Colonic mucosa (tissue), 4 donors: ENCODE measurements around the gene PPFIBP2. TPM values are rescaled to one million over a fixed set of nuclear protein-coding genes. Genes with fewer than 3 reads are reported as not detected.

Source experiments
- DNase-seq: peaks from one replicate; pipeline ENCODE4 v3.0.0-alpha.2; 2020
- H3K27ac ChIP-seq: fragments of 200-600 bp; one replicate; pipeline ENCODE4 v1.8.0; 2021
- H3K27me3 ChIP-seq: fragments of 200-600 bp; one replicate; pipeline ENCODE4 v1.8.0; 2021
- H3K36me3 ChIP-seq: fragments of 200-600 bp; one replicate; pipeline ENCODE4 v1.8.0; 2021
- H3K4me1 ChIP-seq: fragments of 200-600 bp; one replicate; pipeline ENCODE4 v1.8.0; 2021; ENCODE audit warnings: mild to moderate bottlenecking
- H3K4me3 ChIP-seq: fragments of 200-600 bp; one replicate; pipeline ENCODE4 v1.8.0; 2021
- H3K9ac ChIP-seq, 2 donors: one replicate each; pipeline ENCODE4 v1.7.0; 2013; ENCODE audit warnings: control low read depth in 2 of 2, low read depth in 2 of 2, low read length in 2 of 2
- H3K9me3 ChIP-seq: fragments of 200-600 bp; one replicate; pipeline ENCODE4 v1.8.0; 2021
- CTCF ChIP-seq: fragments of 200-600 bp; IDR thresholded peaks from one replicate; pipeline ENCODE4 v1.8.0; 2022; ENCODE audit warnings: antibody characterized with exemption, mild to moderate bottlenecking
- intact Hi-C: fragments of 100-400 bp; cut with DNase I; formaldehyde crosslinking; loops from one replicate; pipeline ENCODE4 v1.14.1; 2022
- total RNA-seq, 2 donors: library from RNA; stranded (reverse); fragmentation: NEBNext Ultra II Directional in 1 of 2; extraction: Animal tissue kit (Norgen Biotek cat#: 25700) in 1 of 2; gene quantifications; one replicate each; pipeline ENCODE4 v1.2.1, GENCODE V29; 2021
- donor health status: healthy.
- donor health status: DM: no; HTN: no; CAD: no.
- donor health status: DM: no; HTN: no; CAD: no.

Gene PPFIBP2
- total RNA-seq, 2 donors from 2014 or later: 54.0 to 67.9 TPM

- intact Hi-C loops: no loop called here
- H3K9me3 ChIP-seq: no peaks in the 10 kb centered on the region
- no peaks in the 10 kb centered on the region for H3K36me3 ChIP-seq
- H3K4me3 ChIP-seq: no peak overlapping the region
- no peaks in the 10 kb centered on the region for H3K4me1 ChIP-seq
- H3K27ac ChIP-seq: no peak overlapping the region
- DNase-seq: no peak
- TF ChIP-seq CTCF: no peak
- no peaks in the 10 kb centered on the region for H3K27me3 ChIP-seq
- H3K9ac ChIP-seq: no peak overlapping the region
Measured at GRCh38 chr11:7667460-7667859, 153.7 kb downstream of the PPFIBP2 start.

- Histone ChIP-seq H3K36me3 (no peaks in the 10 kb centered on the region), H3K9ac (no peak overlapping the region)
Measured at GRCh38 chr11:7668464-7668863, 154.7 kb downstream of the PPFIBP2 start.

GRCh38 chr11:7668911-7669310 lies 155.1 kb downstream of the PPFIBP2 start:
- no peaks in the 10 kb centered on the region for H3K36me3 ChIP-seq
- peaks cover 4% of the 10 kb centered on the region for H3K4me1 ChIP-seq
- H3K27ac ChIP-seq: no peak overlapping the region
- DNase-seq: no peak
- TF ChIP-seq CTCF: no peak
- no peaks in the 10 kb centered on the region for H3K9me3 ChIP-seq
- H3K4me3 ChIP-seq: no peak overlapping the region
- intact Hi-C loops: no loop called here
- H3K27me3 ChIP-seq: no peaks in the 10 kb centered on the region
- H3K9ac ChIP-seq: no peak overlapping the region

More at GRCh38 chr11:7668464-7668863, 154.7 kb downstream of the PPFIBP2 start:
- H3K27me3 ChIP-seq: no peaks in the 10 kb centered on the region
- no peak overlapping the region for H3K4me3 ChIP-seq
- peaks cover 4% of the 10 kb centered on the region for H3K4me1 ChIP-seq
- H3K27ac ChIP-seq: no peak overlapping the region
- intact Hi-C loops: no loop called here
- no peaks in the 10 kb centered on the region for H3K9me3 ChIP-seq
- no peak for TF ChIP-seq CTCF
- no peak for DNase-seq

- intact Hi-C loops: no loop called here
- Histone ChIP-seq H3K9me3 (no peaks in the 10 kb centered on the region), H3K27me3 (no peaks in the 10 kb centered on the region), H3K27ac (no peak overlapping the region), H3K4me1 (peaks cover 4% of the 10 kb centered on the region), H3K36me3 (no peaks in the 10 kb centered on the region), H3K4me3 (no peak overlapping the region), H3K9ac (no peak overlapping the region)
- no peak for DNase-seq
- TF ChIP-seq CTCF: no peak
Measured at GRCh38 chr11:7670641-7671040, 156.8 kb downstream of the PPFIBP2 start.

- no peak for DNase-seq
- H3K9ac ChIP-seq: no peak overlapping the region
- peaks cover 4% of the 10 kb centered on the region for H3K4me1 ChIP-seq
- no peak overlapping the region for H3K27ac ChIP-seq
- no peaks in the 10 kb centered on the region for H3K27me3 ChIP-seq
- no peaks in the 10 kb centered on the region for H3K36me3 ChIP-seq
- H3K4me3 ChIP-seq: no peak overlapping the region
- intact Hi-C loops: no loop called here
- TF ChIP-seq CTCF: no peak
- no peaks in the 10 kb centered on the region for H3K9me3 ChIP-seq
Measured at GRCh38 chr11:7671347-7672215, 157.8 kb downstream of the PPFIBP2 start.
